Activated T-helper 1 cell treated with anti-CD3 and anti-CD28 coated beads, Interleukin-2, amount 50 U/mL, for 16 hours (primary cell): Measurements from ENCODE around the gene LRRC4B.
"Not testable (repeated sequence)": the region's sequence is repeated elsewhere in the genome, so short reads cannot be mapped to it uniquely, and the experiment has no call there.

Experiments
- DNase-seq, 2 donors: peaks; one replicate each; pipeline ENCODE4 v3.0.0-alpha.2; 2020; ENCODE audit warnings: low read depth in 1 of 2, low spot score in 1 of 2

Gene LRRC4B

DNA sequence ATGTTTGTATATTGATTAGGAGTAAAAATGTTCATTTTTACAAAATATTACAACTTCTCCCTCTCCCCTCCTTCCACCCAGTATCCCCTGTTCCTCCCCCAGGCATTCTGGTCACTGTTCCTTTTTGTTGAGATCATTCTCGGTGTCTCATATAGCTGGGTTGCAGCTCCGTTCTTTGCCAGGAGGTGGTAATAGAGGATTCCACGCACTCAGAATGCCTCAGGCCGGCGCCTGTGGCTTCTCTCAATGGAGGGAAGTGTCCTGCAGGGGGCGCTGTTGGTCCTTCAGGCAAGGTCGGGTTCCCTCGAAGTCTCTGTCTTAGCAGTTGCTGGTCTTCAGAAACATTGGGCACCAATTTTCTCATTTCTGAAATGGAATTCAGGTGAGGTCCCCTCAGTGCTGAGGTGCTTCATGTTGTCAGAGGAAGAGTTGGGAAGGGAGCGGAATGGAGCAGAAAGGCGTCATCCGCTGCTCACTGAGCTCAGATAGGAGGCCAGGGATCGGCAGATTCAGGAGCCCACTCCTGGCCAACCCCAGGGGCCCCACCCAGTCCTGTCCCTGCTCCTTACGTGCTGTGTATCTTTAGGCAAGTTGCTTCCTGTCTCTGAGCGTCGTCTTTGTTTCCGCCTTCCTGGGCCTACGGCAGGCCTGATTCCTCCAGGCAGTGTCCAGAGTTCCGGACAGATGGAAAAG, 81.3 kb downstream of the LRRC4B start:
- no peak for DNase-seq

GRCh38 chr19:50485284-50485955, 82.8 kb downstream of the LRRC4B start:
- no peak for DNase-seq

DNA sequence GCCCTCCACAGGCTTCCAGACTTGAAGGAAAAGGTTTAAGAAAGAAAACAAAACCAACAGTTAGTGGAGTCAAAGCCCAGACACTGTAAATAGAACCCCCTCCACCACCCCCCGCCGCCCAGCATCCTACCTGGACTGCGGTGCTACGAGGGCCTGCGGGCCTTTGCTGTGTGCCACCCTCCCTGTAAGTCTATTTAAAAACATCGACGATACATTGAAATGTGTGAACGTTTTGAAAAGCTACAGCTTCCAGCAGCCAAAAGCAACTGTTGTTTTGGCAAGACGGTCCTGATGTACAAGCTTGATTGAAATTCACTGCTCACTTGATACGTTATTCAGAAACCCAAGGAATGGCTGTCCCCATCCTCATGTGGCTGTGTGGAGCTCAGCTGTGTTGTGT, 85.3 kb downstream of the LRRC4B start:
- no peak for DNase-seq

DNA sequence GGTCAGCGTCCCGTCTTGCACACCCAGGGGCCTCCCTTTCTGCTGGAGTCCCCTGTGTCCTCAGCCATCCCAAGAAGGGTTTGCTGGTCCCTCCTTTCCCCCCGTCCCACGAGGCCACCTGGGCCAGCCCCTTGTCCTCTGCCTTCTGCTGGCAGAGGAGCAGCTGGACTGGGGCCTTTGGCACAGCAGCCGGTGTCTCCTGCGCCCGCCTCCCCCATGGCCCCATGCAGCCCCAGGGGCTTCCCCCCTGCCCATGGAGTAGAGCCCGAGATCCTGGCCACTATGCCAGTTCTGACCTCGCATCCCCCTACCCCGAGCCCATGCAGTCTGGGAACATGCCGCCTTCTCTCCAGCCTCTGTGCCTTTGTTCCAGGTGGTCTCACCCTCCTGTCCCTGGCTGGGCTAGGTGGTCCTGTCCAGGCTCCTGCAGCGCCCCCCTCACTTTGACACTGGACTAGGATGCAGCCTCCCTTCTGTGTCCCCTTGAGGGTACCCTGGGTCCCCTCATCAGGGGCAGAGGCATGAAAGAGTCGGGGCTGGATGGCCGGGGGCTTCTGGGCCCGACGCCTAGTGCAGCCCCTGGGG, 85.9 kb downstream of the LRRC4B start:
- DNase-seq: no peak

GRCh38 chr19:50481351-50482149, 86.7 kb downstream of the LRRC4B start:
- no peak for DNase-seq

DNA sequence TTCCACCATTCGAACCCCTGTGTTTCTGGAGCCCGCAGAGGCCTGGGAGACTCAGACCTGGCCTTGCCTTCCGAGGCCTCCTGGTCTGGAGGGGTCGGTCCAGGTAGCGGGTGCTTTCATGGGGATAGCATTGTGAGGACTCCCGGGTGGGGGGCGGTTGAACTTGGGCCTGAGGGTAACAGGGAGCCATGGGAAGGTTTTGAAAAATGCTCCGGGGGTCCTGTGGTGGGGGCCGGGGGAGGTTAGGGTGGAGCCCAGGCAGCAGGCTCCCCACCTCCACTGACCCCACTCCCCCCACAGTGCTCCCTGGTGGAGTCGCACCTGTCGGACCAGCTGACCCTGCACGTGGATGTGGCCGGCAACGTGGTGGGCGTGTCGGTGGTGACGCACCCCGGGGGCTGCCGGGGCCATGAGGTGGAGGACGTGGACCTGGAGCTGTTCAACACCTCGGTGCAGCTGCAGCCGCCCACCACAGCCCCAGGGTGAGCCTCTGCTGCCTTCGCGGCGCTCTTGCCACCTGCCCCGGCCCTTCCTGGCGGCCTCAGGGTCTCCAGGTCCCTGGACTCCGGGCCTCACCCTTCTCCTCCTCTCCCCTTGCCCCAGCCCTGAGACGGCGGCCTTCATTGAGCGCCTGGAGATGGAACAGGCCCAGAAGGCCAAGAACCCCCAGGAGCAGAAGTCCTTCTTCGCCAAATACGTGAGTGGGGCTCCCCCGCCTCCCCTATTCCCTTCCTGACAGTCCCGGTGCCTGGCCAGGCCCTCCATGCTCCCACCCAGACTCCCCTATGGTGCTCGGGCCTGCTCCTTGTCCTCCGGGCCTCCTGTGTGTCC, 87.7 kb downstream of the LRRC4B start:
- no peak for DNase-seq

DNA sequence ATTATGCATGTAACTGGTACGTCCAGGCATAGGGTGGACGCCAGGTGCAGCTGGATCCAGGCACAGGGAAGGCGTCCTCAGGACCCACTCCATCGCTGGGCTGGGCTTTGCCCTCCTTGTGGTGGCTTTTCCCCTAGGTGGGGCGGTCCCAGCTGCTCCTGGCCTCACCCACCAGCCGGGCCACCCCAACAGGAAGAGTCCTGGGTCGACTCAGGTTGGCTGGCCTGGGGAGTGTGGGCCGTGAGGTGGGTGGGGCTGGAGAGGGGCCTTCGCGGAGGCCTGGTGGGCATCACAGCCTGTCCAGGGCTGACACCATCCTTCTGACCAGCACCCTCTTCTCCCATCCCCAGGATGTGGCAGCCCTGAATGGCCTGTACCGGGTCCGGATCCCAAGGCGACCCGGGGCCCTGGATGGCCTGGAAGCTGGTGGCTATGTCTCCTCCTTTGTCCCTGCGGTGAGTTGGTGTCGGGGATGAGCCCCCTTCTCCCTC, 88.4 kb downstream of the LRRC4B start:
- no peak for DNase-seq

GRCh38 chr19:50478901-50479715, 89.1 kb downstream of the LRRC4B start:
- DNase-seq: no peak

DNA sequence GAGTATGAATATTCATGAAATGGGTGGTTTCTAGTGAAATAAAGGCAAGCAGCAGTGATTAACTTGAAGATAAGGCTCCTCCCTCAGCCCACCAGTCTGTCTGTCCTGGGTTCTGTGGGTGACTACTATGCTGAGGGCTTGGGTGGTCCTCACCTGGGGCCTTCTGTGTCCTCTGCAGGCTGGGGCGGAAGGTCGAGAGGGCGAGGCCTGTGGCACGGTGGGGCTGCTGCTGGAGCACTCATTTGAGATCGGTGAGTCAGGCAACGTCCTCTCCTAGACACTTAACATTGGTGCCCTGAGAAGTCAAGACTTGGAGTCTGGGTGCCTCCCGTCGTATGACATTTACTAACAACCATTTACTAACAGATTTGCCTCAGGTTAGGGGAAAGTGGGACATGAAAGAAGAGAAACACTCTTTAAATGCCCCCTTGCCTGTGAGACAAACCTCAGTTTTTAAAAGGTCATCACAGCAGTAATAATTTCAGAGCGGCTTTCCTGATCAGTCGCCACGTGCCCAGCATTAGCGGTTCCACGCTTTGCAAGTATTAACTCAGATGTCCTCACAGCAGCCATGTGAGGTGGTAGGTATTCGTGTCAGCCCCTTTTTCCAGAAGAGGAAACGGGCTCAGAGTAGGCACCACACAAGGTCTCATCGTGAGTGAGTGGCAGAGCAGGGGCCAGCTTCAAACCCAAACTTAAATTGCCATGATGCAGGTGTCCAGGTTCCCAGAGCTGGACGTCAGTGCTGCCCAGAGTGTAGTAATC, 90.3 kb downstream of the LRRC4B start:
- DNase-seq: no peak

DNA sequence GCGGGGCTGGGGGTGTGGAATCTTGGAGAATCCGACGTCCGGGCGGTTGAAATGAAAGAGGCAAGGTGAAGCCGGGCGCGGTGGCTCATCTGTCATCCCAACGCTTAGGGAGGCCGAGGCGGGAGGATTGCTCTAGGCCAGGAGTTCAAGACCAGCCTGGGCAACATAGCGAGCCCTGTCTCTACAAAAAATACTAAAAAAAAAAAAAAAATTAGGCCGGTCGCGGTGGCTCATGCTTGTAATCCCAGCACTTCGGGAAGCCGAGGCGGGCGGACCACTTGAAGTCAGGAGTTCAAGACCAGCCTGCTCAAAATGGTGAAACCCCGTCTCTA, 91.4 kb downstream of the LRRC4B start:
- no peak for DNase-seq

- peak; percentile 76 to 88 for DNase-seq
Observed at GRCh38 chr19:50476224-50476906, 91.9 kb downstream of the LRRC4B start, which contains the start of the genes EMC10 and GARIN5A. TSS of gene EMC10 (plus strand) at chr19:50476507. CDS start at chr19:50476545, 38 bp downstream. TSS of gene GARIN5A (minus strand) at chr19:50476848. CDS start at chr19:50476388, 460 bp downstream.

DNA sequence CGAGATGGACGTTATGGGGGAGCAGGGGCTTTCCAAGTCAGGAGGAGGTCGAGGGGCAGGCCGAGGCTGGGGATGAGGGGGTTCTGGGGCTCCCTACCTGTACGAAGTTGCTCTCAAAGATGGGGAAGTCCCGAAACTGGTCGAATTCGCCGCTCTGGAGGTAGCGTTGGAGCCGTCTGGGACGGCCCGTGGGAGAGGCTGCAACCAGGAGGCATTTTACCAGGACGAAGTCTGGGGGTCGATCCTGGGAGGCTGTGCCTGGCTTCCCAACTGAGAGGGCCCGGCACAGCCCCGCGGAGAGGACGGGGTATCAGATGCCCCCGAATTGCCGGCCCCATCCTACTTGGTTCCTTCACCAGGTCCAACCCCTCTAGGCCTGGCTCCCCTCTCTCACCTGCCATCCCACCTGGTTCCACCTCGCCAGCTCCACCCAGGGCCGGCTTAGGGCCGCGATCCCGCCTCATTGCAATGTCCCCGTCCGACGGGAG, 92.5 kb downstream of the LRRC4B start:
- no peak for DNase-seq

DNA sequence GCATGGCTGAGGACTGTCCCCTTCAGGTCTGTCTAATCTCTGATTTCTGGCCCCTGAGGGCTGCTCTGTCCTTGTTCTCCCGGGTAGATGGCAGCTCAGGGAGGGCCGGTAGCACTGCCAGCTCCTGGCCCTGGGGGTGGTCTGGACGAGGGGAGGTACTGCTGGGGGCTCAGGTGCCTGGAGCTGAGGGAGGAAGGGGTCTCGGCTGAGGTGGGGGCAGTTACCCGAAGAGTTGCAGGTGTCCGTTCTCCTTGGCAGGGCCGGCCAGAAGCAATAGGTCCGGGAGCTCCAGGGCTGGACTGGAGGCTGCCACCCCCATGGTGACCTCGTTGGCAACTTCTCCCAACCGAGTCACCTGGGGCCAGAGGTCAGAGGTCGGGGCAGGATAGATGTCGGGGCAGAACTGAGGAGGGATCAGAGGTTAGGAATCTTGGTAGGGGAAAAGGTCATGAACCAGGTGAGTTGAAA, 93.1 kb downstream of the LRRC4B start:
- DNase-seq: no peak

GRCh38 chr19:50473336-50473735, 94.9 kb downstream of the LRRC4B start:
- DNase-seq: not testable (repeated sequence)

DNA sequence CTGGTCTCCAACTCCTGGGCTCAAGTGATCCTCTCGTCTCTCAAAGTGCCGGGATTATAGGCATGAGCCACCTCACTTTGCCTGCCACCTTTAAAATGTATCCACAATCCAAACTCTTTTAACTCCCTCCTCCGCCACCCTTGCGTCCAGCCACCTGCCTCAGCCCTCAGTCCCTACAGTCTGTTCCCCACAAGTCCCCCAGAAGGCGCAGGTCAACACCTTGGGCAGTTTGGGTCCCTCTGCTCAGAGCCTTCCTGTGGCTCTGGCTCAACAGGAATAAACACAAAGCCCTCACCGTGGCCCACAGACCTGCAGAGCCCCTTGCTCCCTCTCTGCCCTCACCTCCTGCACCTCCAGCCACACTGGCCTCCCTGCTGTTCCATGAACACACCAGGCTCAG, 99.4 kb downstream of the LRRC4B start:
- no peak for DNase-seq

DNA sequence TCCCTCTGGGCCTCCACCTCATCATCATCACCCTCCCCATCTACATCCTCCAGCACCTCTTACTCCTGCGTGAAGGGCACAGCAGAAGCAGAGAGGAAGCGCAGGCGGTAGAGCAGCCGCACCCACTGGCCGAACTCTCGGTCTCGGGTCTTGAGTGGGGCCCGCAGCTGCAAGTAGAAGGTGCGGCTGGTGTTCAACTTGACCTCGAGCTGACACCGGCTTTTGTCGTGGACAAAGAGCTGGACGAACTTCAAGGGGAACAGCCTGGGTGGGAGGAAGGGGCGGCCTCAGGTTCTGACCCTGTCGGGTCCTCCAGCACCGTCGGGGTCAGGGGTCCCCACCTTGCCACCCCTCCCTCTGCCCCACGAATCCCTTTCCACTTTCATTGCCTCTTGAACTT, 100.7 kb downstream of the LRRC4B start:
- DNase-seq: no peak
